Fibroblast of peridontal ligament (primary cell): ENCODE data around the gene BARHL1.

Experiments used
- DNase-seq: peaks from one replicate; pipeline ENCODE4 v3.0.0-alpha.2; 2010; ENCODE audit errors: extremely low read depth

Gene BARHL1

GRCh38 chr9:132614324-132614723 lies 31.9 kb downstream of the BARHL1 start:
- no peak for DNase-seq

- no peak for DNase-seq
Measured at GRCh38 chr9:132615774-132616173, 33.4 kb downstream of the BARHL1 start.

GRCh38 chr9:132616725-132617124 lies 34.3 kb downstream of the BARHL1 start:
- no peak for DNase-seq

GRCh38 chr9:132622159-132622558 lies 39.8 kb downstream of the BARHL1 start:
- peak; percentile 3 for DNase-seq

- DNase-seq = no peak
Measured at GRCh38 chr9:132626285-132626684, 43.9 kb downstream of the BARHL1 start.

- no peak for DNase-seq
Measured at GRCh38 chr9:132627106-132627505, 44.7 kb downstream of the BARHL1 start.

- no peak for DNase-seq
Measured at GRCh38 chr9:132627594-132627993, 45.2 kb downstream of the BARHL1 start.

- DNase-seq = no peak
Measured at GRCh38 chr9:132628746-132629145, 46.3 kb downstream of the BARHL1 start.

- DNase-seq = no peak
Measured at GRCh38 chr9:132630116-132630515, 47.7 kb downstream of the BARHL1 start.

- no peak for DNase-seq
Measured at GRCh38 chr9:132630811-132631210, 48.4 kb downstream of the BARHL1 start.

- peak; percentile 12 for DNase-seq
Measured at GRCh38 chr9:132631280-132631679, 48.9 kb downstream of the BARHL1 start.

GRCh38 chr9:132631685-132632084 lies 49.3 kb downstream of the BARHL1 start:
- DNase-seq = no peak

- DNase-seq = no peak
Measured at GRCh38 chr9:132632413-132633129, 50.2 kb downstream of the BARHL1 start.

- DNase-seq = no peak
Measured at GRCh38 chr9:132634327-132634726, 51.9 kb downstream of the BARHL1 start.

GRCh38 chr9:132637351-132637750 lies 54.9 kb downstream of the BARHL1 start:
- DNase-seq = no peak

- no peak for DNase-seq
Measured at GRCh38 chr9:132637801-132638200, 55.4 kb downstream of the BARHL1 start.

- DNase-seq = peak; percentile 61
Measured at GRCh38 chr9:132638240-132638639, 55.8 kb downstream of the BARHL1 start.

GRCh38 chr9:132639322-132639721 lies 56.9 kb downstream of the BARHL1 start:
- DNase-seq = no peak
